Suppressor macrophage treated with lipopolysaccharide for 1 hour (primary cell): ENCODE results near the gene TRABD2A.
"Not testable (repeated sequence)": the region's sequence is repeated elsewhere in the genome, so short reads cannot be mapped to it uniquely, and the experiment has no call there.

Source experiments
- DNase-seq, 3 donors: peaks; one replicate each; pipeline ENCODE4 v3.0.0-alpha.2; 2020 to 2022

The TRABD2A gene, protein sequence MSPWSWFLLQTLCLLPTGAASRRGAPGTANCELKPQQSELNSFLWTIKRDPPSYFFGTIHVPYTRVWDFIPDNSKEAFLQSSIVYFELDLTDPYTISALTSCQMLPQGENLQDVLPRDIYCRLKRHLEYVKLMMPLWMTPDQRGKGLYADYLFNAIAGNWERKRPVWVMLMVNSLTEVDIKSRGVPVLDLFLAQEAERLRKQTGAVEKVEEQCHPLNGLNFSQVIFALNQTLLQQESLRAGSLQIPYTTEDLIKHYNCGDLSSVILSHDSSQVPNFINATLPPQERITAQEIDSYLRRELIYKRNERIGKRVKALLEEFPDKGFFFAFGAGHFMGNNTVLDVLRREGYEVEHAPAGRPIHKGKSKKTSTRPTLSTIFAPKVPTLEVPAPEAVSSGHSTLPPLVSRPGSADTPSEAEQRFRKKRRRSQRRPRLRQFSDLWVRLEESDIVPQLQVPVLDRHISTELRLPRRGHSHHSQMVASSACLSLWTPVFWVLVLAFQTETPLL

DNA sequence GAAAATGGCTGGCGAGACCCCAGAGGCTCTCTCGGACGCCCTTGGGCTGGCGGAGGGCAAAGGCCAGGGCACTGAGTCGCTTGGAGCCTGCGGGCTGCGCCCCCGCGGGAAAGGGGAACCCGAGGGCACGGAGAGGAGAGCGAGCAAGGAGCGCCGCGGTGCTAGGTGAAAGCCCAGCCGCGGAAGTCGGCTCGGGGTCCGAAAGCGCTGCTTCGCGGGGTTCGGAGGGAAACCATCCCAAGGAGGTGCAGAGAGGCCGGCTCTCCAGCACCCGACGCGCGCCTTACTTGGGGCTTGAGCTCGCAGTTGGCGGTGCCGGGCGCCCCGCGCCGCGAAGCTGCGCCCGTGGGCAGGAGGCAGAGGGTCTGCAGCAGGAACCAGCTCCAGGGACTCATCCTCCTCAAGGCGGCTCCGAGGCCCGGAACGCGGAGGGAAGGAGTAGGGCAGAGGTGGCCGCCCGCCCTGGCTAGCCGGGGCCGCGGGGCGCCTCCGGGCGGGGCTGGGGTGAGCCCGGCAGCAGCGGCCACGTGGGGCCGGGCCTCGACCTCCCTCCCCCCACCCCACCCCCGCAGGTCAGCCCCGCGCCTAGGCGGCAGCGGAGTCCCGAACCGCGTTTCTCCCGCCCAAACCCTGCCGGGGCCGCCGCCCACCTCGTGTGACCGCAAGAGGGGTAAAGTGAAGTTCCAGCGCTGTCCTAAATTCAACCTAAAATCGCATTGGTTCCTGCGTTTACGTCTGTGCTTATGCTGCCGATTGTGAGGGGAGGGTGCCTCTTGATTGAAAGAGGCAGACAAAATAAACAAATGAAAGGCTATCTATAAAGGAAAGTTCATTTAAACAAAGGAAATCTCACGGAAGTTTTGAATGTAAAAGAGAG lies at the start of gene TRABD2A:
Gene TRABD2A (minus strand): TSS at position 440 of the 877 bp plus-strand sequence. CDS start 45 bp downstream, at position 395.
- DNase-seq: peak; percentile 41 to 78 (median 57)

- no peak for DNase-seq
These were observed 46.4 kb upstream of the TRABD2A start for GRCh38 chr2:84927275-84927627.

DNA sequence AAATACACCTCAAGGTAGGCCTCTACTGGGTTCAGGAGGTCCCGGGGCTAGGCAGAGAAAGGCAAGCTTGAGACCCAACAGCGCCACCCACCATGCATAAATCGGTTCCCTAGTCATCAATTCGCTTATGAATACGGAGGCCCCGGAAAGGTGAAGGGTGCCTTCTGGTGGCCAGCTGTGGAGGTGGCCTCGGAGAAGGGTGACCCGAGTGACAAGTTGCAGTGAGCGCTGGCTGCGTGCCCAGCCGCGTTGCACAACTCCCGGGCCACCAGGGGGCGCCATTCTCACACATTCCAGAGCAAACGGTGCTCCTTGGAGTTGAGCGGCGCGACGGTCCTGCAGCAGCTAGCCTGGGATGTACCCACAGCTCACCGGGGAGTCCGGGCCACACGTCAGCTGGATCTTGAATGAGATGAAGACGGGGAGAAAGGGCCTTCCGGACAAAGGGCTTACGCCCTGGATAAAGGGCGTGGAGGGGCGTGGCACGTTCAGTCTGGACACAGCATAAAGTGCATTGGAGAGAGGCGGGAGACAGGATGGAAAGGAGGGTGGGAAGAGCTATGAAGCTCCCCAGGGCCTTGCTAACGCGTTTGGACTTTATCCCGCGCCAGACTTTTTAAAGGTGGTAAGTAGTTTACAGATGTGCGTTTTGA lies 45.0 kb upstream of the TRABD2A start:
- peak; percentile 98 to 99 (median 98) for DNase-seq

DNA sequence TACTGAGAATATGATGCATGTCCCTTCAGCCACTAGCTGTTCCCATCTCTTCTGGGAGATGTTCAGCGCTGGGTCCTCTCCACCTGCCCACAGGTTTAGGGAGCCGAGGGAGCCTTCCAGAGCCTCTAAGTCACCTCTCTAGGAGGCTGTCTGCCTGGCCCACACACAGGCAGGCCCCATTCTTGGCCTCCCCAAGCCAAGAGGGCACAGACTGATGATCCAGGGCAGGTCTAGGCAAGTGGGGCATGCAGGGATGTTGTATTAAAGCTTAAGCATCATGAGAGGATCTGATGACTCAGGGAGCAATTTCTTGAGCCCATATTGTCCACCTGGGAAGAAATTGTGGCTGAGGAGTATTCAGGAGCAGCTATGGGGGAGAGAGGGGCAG lies 44.4 kb upstream of the TRABD2A start:
- DNase-seq: no peak

DNA sequence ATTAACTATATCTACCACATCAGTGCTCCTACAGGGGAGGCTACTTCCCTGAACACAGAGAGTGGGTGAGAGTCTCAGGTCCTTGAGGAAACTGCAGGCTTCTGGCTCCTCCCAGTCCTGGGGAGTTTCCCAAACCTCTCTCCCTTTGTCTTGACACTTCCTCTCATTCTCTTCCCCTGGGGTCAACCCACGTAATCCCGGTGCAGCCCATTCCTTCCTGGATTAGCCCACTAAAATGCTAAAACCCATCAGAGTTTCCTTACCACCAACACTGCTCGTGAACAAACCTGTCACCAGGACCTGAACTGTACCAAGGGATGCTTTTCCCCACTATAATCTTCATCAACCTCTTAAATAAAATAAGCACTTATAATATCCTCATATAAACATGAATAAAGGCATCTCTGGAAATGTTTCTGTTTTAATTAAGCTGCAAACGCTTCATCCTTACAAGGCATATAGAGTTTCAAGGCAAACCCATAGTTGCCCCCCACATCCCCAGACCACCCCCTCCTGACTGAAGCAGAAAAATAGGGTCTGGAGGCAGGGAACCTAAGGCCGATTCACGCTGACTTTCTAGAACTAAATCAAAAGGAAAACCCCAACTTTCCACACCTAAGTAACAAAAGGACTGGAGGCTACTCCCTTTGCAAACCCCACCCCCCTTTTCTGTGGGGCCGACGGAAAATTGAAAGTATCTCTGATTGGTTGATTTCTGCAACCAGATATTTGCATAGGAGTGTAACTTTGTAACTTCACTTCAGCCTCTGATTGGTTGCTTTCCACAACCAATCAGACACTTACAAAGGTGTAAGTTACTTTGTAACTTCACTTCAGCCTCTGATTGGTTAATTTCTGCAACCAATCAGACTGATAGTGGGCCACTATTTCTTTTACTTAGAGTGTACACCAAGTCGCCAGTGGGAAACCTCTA lies 43.6 kb upstream of the TRABD2A start:
- peak; percentile 81 to 89 (median 88) for DNase-seq

DNA sequence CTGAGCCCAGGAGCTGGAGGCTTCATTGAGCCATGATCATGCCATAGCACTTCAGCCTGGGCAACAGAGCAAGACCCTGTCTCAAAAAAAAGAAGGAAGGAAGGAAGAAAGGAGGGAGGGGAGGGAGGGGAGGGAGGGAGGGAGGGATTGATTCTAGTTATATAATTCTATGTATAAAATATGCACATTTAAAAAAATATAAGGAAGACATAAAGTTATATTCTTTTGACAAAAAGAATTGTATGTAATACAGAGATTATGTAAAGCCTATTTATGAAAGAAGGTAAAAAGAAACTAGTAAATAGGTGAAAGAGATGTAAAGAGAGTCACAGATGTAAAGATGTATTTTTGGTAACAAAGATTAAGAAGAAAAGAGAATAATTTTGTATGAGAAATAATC lies 42.1 kb upstream of the TRABD2A start:
- DNase-seq: no peak

DNA sequence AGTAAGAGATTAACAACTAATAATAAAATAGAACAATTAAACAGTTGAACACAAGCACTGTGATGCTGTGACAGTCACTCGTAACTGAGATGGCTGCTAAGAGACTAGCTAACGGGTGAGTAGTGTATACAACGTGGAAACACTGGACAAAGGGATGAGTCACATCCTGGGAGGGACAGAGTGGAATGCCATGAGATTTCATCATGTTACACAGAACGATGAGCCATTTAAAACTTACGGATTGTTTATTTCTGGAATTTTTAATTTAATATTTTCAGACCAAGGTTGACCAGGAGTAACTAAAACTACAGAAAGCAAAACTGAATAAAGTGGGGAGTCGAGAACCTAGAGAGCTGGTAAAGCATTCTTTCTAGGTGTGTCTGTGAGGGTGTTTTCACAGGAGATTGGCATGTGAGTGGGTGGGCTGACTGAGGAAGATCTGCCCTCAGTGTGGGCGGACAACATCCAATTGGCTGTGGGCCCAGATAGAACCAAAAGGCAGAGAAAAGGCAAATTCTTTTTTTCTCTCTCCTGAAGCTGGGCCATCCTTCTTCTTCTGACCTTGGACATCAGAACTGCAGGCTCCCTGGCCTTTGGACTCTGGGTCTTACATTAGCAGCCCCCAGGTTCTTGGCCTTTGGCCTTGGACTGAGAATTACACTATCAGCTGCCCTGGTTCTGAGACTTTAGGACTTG lies 39.1 kb upstream of the TRABD2A start:
- peak; percentile 87 to 97 (median 94) for DNase-seq

DNA sequence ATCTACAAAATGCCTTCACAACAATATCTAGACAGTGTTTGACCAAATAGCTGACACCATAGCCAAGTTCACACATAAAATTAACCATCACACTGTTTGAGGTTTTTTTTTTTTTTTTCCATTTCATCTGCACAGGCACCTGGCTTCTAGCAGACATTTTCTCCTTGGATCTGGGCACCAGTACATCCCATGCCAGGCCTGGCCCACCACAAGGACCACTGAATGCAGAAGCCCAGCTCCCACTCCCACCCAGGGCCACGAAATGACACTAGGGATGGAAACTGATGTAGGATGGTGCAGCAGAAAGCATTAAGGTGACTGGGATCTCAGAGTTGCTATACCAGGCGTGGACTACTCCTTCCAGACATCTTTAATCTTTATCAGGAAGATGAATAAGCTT lies 37.5 kb upstream of the TRABD2A start:
- no peak for DNase-seq

DNA sequence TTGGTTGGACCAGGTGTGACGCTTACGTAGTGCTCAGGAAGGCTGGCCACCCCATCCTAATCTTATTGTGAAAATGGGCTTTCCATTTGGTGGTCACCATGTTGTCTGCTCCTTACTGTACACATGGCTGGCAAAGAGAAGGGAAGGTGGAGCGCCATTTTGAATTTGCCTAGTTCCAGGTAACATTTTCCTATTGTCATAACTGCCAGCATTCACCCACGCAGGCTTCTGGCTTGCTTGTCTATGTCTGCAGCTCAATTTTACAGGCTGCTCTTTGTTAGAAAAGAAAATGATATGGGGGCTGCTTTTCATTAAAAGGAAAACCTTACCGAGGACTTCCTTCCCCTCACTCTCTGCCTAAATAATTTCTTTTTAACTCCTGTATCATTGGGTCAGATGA lies 36.9 kb upstream of the TRABD2A start:
- DNase-seq: not testable (repeated sequence)

- not testable (repeated sequence) for DNase-seq
These were observed 34.8 kb upstream of the TRABD2A start for GRCh38 chr2:84915675-84916074.

GRCh38 chr2:84914334-84914733 lies 33.5 kb upstream of the TRABD2A start:
- DNase-seq: no peak

DNA sequence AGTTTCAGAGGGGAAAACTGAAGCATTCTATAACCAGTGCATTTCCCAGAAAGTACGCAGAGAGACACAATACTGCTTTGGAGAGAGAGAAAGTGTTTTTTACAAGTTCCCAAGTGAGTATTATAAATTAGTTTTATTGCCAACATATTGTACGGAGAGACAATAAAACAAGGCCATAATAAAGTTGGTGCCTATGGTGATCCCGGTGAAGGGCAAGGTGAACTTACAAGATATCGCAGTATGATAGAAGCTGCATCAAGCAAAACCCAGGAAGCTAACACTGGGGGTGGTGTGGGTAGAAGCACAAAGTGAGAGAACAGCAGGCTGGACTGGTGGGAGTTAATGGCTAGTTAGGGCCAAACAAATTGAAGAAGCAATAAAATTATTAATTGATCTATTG lies 32.1 kb upstream of the TRABD2A start:
- DNase-seq: no peak

- DNase-seq: no peak
These were observed 30.3 kb upstream of the TRABD2A start for GRCh38 chr2:84911135-84911678.

GRCh38 chr2:84908948-84909713 lies 28.2 kb upstream of the TRABD2A start:
- no peak for DNase-seq

- peak; percentile 85 to 88 (median 87) for DNase-seq
These were observed 26.2 kb upstream of the TRABD2A start for GRCh38 chr2:84906900-84907714.

DNA sequence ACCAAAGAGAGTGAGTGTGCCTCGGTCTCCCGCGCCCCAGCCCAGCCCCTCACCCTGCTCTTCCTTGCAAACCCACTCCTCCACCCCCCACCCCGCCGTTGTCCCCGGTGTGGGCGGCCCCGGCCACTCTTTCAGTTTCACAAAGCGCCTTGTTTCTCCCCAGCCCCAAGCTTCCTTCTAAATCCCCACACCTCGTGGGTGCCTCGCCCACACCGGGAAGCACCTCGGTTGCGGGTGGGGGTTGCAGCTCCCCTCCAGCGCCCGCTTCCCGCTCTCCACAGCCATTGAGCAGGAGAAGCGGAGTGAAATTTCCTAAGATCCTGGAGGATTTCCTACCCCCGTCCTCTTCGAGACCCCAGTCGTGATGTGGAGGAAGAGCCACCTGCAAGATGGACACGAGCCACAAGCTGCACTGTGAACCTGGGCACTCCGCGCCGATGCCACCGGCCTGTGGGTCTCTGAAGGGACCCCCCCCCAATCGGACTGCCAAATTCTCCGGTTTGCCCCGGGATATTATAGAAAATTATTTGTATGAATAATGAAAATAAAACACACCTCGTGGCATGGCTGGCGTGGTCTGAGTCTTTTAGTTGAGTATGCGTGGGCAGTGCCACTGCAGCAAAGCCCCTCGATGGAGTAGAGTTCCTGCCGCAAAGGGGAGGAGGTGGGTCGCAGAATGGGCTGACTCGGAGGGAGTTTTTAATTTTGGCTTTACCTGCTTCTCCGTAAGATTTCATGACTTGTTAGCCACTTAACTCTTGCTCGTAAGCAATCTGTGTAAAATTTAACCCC lies 25.4 kb upstream of the TRABD2A start:
- peak; percentile 86 to 93 (median 89) for DNase-seq

- DNase-seq: peak; percentile 90 to 97 (median 93)
These were observed 24.6 kb upstream of the TRABD2A start, which contains the start of gene TMSB10 for GRCh38 chr2:84905181-84906107. TSS of gene TMSB10 (plus strand) at chr2:84905656.
